HepG2 (cell line): ENCODE measurements around the gene IGFBP6. TPM values are rescaled to one million over a fixed set of nuclear protein-coding genes. Genes with fewer than 3 reads are reported as not detected.

Source experiments
- ARID3A ChIP-seq: IDR thresholded peaks from 2 replicates; pipeline ENCODE4 v1.6.1; 2012; ENCODE audit warnings: low read depth, low read length, improper control_type of control experiment
- CSRNP1 ChIP-seq: sonication (generic); formaldehyde crosslinking; IDR thresholded peaks from 2 replicates; pipeline ENCODE4 v1.8.1; 2023; ENCODE audit warnings: mild to moderate bottlenecking, missing genetic modification reagents
- CTCF ChIP-seq: sonication (generic); formaldehyde crosslinking; IDR thresholded peaks from 2 replicates; pipeline ENCODE4 v1.5.0; 2020; ENCODE audit warnings: mild to moderate bottlenecking, missing genetic modification reagents, moderate library complexity
- DNMT3B ChIP-seq: conservative IDR thresholded peaks from 2 replicates; pipeline ENCODE4 v1.6.1; 2016; ENCODE audit warnings: missing biosample characterization, control low read depth
- EED ChIP-seq: sonication (generic); formaldehyde crosslinking; IDR thresholded peaks from 2 replicates; pipeline ENCODE4 v1.5.0; 2020; ENCODE audit warnings: mild to moderate bottlenecking, missing genetic modification reagents
- FOSL2 ChIP-seq: sonication (generic); formaldehyde crosslinking; IDR thresholded peaks from 2 replicates; pipeline ENCODE4 v1.4.0; 2020; ENCODE audit warnings: missing genetic modification reagents
- HDAC1 ChIP-seq: sonication (generic); formaldehyde crosslinking; IDR thresholded peaks from 2 replicates; pipeline ENCODE4 v1.5.1; 2020; ENCODE audit warnings: mild to moderate bottlenecking, missing genetic modification reagents
- KMT2B ChIP-seq: IDR thresholded peaks from 2 replicates; pipeline ENCODE4 v1.6.1; 2016; ENCODE audit warnings: missing genetic modification reagents, missing compliant biosample characterization
- MEIS2 ChIP-seq: sonication (generic); formaldehyde crosslinking; IDR thresholded peaks from 2 replicates; pipeline ENCODE4 v1.9.0; 2021; ENCODE audit warnings: mild to moderate bottlenecking, missing genetic modification reagents
- PRDM10 ChIP-seq: sonication (generic); formaldehyde crosslinking; IDR thresholded peaks from 2 replicates; pipeline ENCODE4 v1.4.0; 2020; ENCODE audit warnings: low read depth, missing genetic modification reagents
- PTBP1 ChIP-seq: fragments of 200-400 bp; formaldehyde crosslinking; IDR thresholded peaks from 2 replicates; pipeline ENCODE4 v1.6.1; 2018; ENCODE audit warnings: low read length, low read depth; ENCODE audit not compliant: poor library complexity, severe bottlenecking
- ZFX ChIP-seq: sonication (generic); formaldehyde crosslinking; IDR thresholded peaks from 2 replicates; pipeline ENCODE4 v1.4.0; 2020; ENCODE audit warnings: mild to moderate bottlenecking, low read depth, missing genetic modification reagents, moderate library complexity
- ZGPAT ChIP-seq: IDR thresholded peaks from 2 replicates; pipeline ENCODE4 v1.6.1; 2016; ENCODE audit warnings: mild to moderate bottlenecking
- ZNF317 ChIP-seq: sonication (generic); formaldehyde crosslinking; IDR thresholded peaks from 2 replicates; pipeline ENCODE4 v1.5.0; 2020; ENCODE audit warnings: mild to moderate bottlenecking, missing genetic modification reagents
- ZNF350 ChIP-seq: sonication (generic); formaldehyde crosslinking; IDR thresholded peaks from 2 replicates; pipeline ENCODE4 v1.4.0; 2020; ENCODE audit warnings: mild to moderate bottlenecking, low read depth, missing genetic modification reagents, borderline replicate concordance
- ZNF616 ChIP-seq: sonication (generic); formaldehyde crosslinking; IDR thresholded peaks from 2 replicates; pipeline ENCODE4 v1.5.0; 2020; ENCODE audit warnings: low read depth, mild to moderate bottlenecking, missing genetic modification reagents
- ZNF709 ChIP-seq: sonication (generic); formaldehyde crosslinking; IDR thresholded peaks from 2 replicates; pipeline ENCODE4 v1.5.0; 2020; ENCODE audit warnings: mild to moderate bottlenecking, missing genetic modification reagents
- ZNF724P ChIP-seq: sonication (generic); formaldehyde crosslinking; IDR thresholded peaks from 2 replicates; pipeline ENCODE4 v1.8.0; 2022; ENCODE audit warnings: missing genetic modification reagents, borderline replicate concordance
- polyA plus RNA-seq, 8 experiments: library from polyadenylated mRNA; depleted of rRNA in 3 of 8; stranded (reverse) in 7 of 8; unstranded in 1 of 8; fragments of >200 nt; fragmentation: Illumina TruSeq in 4 of 8; extraction: Trizol in 4 of 8; gene quantifications; 2 replicates each; pipeline versions ENCODE4 v1.2.1 to v1.2.3, GENCODE V29; 2011 to 2016; ENCODE audit warnings: low read depth in 4 of 8, missing spikeins in 1 of 8, mixed read lengths in 1 of 8; ENCODE audit not compliant: insufficient read depth in 1 of 8
- total RNA-seq, 5 experiments: library from RNA; depleted of rRNA; stranded (reverse); fragments of >200 nt; fragmentation: Illumina TruSeq; extraction: Trizol; gene quantifications; 2 replicates each; pipeline ENCODE4 v1.2.3, GENCODE V29; 2016; ENCODE audit warnings: low read depth in 1 of 5

The IGFBP6 gene
- total and polyA plus RNA-seq, 2 of the 13 experiments (the other 11 are each of a cell fraction or from before 2014, with no cell fraction given): 3.9 to 25.2 TPM

GRCh38 chr12:53079226-53080117 is 18.0 kb upstream of the IGFBP6 start, which contains the start of gene SPRYD3 (continued):
- TF ChIP-seq CSRNP1 (CRISPR knock-in tag) (peak; percentile 16; the same call in 1 of the 2 replicates), ZGPAT (0 out of 2 replicates have a peak, but pooled peaks have one; percentile 82), ZNF709 (CRISPR knock-in tag) (peak; percentile 92), PRDM10 (CRISPR knock-in tag) (no peak; the same call in 1 of the 2 replicates), KMT2B (peak; percentile 75), ZNF317 (0 out of 2 replicates have a peak, but pooled peaks have one; percentile 50), ARID3A (no peak), ZFX (CRISPR knock-in tag) (peak; percentile 79), PTBP1 (peak; percentile 54), ZNF350 (CRISPR knock-in tag) (peak; percentile 83; the same call in 1 of the 2 replicates), FOSL2 (CRISPR knock-in tag) (peak; percentile 45; the same call in 1 of the 2 replicates), DNMT3B (CRISPR knock-in tag) (no peak), HDAC1 (CRISPR knock-in tag) (peak; percentile 83), EED (CRISPR knock-in tag) (no peak), MEIS2 (CRISPR knock-in tag) (peak; percentile 59; the same call in 1 of the 2 replicates), CTCF (CRISPR knock-in tag) (no peak), ZNF616 (no peak), ZNF724P (CRISPR knock-in tag) (peak; percentile 50; the same call in 1 of the 2 replicates)
